Measurements from ENCODE around the gene MLC1.

DNA sequence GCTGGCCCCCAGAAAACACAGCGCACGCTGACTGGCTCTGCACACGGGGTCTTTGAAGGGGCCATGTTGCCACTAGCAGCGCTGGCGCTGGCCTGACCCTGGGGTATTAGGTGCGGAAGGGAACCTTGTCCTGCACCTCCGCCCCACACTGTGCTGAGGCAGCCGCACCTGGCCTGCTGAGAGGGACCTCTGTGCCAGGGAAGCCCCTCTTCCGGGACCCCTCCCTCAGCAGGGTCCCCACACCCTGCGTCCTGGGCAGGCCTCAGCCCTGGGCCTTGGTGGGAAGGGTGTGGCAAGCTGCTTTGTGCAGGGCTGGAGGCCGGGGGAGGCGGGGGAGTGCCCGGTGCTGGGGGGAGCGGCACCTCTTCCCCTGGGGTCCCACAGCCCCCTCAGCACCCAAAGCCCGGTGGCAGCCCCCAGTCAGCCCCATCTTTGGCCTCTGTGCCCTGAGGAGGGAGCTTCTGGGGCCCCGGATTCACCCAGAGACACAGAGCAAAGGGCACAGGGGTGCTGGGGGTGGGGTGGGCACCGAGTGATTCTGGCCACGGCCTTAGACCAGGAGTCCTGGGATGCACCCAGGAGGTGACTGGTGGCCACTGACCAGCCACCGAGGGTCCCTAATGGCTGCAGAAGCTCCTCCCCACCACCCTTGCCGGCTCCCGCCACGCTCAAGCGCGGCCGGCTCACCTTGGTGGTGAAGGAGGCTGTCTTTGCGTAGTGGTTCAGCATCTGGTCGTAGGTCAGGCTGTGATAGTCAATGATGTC lies 38.6 kb downstream of the MLC1 start:
- TF ChIP-seq, protein P1, sequence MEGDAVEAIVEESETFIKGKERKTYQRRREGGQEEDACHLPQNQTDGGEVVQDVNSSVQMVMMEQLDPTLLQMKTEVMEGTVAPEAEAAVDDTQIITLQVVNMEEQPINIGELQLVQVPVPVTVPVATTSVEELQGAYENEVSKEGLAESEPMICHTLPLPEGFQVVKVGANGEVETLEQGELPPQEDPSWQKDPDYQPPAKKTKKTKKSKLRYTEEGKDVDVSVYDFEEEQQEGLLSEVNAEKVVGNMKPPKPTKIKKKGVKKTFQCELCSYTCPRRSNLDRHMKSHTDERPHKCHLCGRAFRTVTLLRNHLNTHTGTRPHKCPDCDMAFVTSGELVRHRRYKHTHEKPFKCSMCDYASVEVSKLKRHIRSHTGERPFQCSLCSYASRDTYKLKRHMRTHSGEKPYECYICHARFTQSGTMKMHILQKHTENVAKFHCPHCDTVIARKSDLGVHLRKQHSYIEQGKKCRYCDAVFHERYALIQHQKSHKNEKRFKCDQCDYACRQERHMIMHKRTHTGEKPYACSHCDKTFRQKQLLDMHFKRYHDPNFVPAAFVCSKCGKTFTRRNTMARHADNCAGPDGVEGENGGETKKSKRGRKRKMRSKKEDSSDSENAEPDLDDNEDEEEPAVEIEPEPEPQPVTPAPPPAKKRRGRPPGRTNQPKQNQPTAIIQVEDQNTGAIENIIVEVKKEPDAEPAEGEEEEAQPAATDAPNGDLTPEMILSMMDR (IDR thresholded peaks at IDR 0.05): no peak
- TF ChIP-seq ZFX (IDR thresholded peaks at IDR 0.05; ENCODE audit: borderline replicate concordance): no peak
